Pons (tissue), 1 donor: ENCODE results near the gene MOB3B.
"Not testable (repeated sequence)": the region's sequence is repeated elsewhere in the genome, so short reads cannot be mapped to it uniquely, and the experiment has no call there.

Experiments
- DNase-seq: peaks from one replicate; pipeline ENCODE4 v3.0.0-alpha.2; 2016; ENCODE audit warnings: low spot score

Gene MOB3B

GRCh38 chr9:27475057-27475595 is 54.5 kb downstream of the MOB3B start:
- DNase-seq, result no peak

GRCh38 chr9:27474305-27474704 is 55.3 kb downstream of the MOB3B start:
- DNase-seq, result no peak

- peak; percentile 78 for DNase-seq
Observed at GRCh38 chr9:27473111-27473529, 56.5 kb downstream of the MOB3B start.

- peak; percentile 53 for DNase-seq
Observed at GRCh38 chr9:27472195-27472594, 57.4 kb downstream of the MOB3B start.

- no peak for DNase-seq
Observed at GRCh38 chr9:27471789-27472188, 57.8 kb downstream of the MOB3B start.

GRCh38 chr9:27471366-27471765 is 58.2 kb downstream of the MOB3B start:
- DNase-seq, result no peak

GRCh38 chr9:27470291-27470856 is 59.2 kb downstream of the MOB3B start:
- no peak for DNase-seq

- no peak for DNase-seq
Observed at GRCh38 chr9:27469550-27469949, 60.1 kb downstream of the MOB3B start.

- peak; percentile 85 for DNase-seq
Observed at GRCh38 chr9:27468462-27469110, 61.0 kb downstream of the MOB3B start.

GRCh38 chr9:27468000-27468399 is 61.6 kb downstream of the MOB3B start:
- peak; percentile 48 for DNase-seq

GRCh38 chr9:27467486-27467885 is 62.1 kb downstream of the MOB3B start:
- DNase-seq, result no peak

GRCh38 chr9:27466516-27466915 is 63.1 kb downstream of the MOB3B start:
- DNase-seq, result not testable (repeated sequence)

- not testable (repeated sequence) for DNase-seq
Observed at GRCh38 chr9:27464950-27465349, 64.7 kb downstream of the MOB3B start.

- DNase-seq, result no peak
Observed at GRCh38 chr9:27462846-27463245, 66.8 kb downstream of the MOB3B start.

- DNase-seq, result no peak
Observed at GRCh38 chr9:27462434-27462833, 67.2 kb downstream of the MOB3B start.

- DNase-seq, result peak; percentile 70
Observed at GRCh38 chr9:27460226-27461023, 69.2 kb downstream of the MOB3B start.

GRCh38 chr9:27457445-27457844 is 72.2 kb downstream of the MOB3B start:
- DNase-seq, result no peak

GRCh38 chr9:27453860-27454553 is 75.6 kb downstream of the MOB3B start:
- DNase-seq, result no peak

- DNase-seq, result no peak
Observed at GRCh38 chr9:27451207-27451797, 78.3 kb downstream of the MOB3B start.

- DNase-seq, result no peak
Observed at GRCh38 chr9:27450752-27451151, 78.9 kb downstream of the MOB3B start.

- DNase-seq, result not testable (repeated sequence)
Observed at GRCh38 chr9:27448356-27448755, 81.3 kb downstream of the MOB3B start.
